GM12878 (cell line): Measurements from ENCODE around the gene GPRC5D. TPM values are rescaled to one million over a fixed set of nuclear protein-coding genes. Genes with fewer than 3 reads are reported as not detected.

Source experiments
- ATAC-seq: fragments of 200-7000 bp; cut with Tn5 transposase; 3 replicates; pipeline ENCODE4 v1.9.1; 2020; ENCODE audit warnings: mild to moderate bottlenecking, moderate library complexity
- BruUV-seq: library from RNA; stranded (reverse); fragments of 400-500 nt; replicated peaks from 2 replicates; lab custom pipeline; 2021; lab: Mats Ljungman, UMichigan
- CTCF ChIA-PET: fragments of 300-600 bp; sonication (Branson Sonifier 250); formaldehyde crosslinking; extraction: SDS; loops from one replicate; lab custom pipeline; 2021; ENCODE audit warnings: inconsistent platforms; lab: Yijun Ruan, JAX
- POLR2A ChIA-PET: fragments of 350-600 bp; formaldehyde crosslinking; extraction: SDS; loops from one replicate; lab custom pipeline; 2021; ENCODE audit warnings: inconsistent platforms; lab: Charles Lee
- RAD21 ChIA-PET: fragments of 300-600 bp; sonication (Branson Sonifier 250); formaldehyde crosslinking; loops from one replicate; lab custom pipeline; 2023; ENCODE audit warnings: antibody characterized with exemption; ENCODE audit not compliant: unreplicated experiment; lab: Charles Lee
- SMC1A ChIA-PET: fragments of 300-600 bp; sonication (Branson Sonifier 250); formaldehyde crosslinking; loops from one replicate; lab custom pipeline; 2023; ENCODE audit not compliant: unreplicated experiment, uncharacterized antibody; lab: Charles Lee
- DNase-seq: peaks from one replicate; pipeline ENCODE4 v3.0.0-alpha.2; 2011; ENCODE audit warnings: low read depth, low spot score
- FAIRE-seq: peaks from 3 replicates; lab custom pipeline; 2011; peaks lifted over from hg19 to GRCh38; lab: Jason Lieb, UNC
- H2AFZ ChIP-seq: 2 replicates; pipeline ENCODE4 v1.6.0; 2011; ENCODE audit warnings: low read depth, low read length, control low read depth; ENCODE audit not compliant: control insufficient read depth
- H3K27ac ChIP-seq: 2 replicates; pipeline ENCODE4 v1.5.1; 2011; ENCODE audit warnings: control low read depth; ENCODE audit not compliant: control insufficient read depth, insufficient read depth
- H3K27me3 ChIP-seq, 2 experiments: replicated peaks in 1 of 2; 2 replicates each; pipeline versions ENCODE4 v1.6.0 to v1.6.1; 2011; ENCODE audit warnings: low read length in 1 of 2; ENCODE audit not compliant: control insufficient read depth in 2 of 2, insufficient read depth in 2 of 2
- H3K36me3 ChIP-seq, 2 experiments: 2 replicates each; pipeline ENCODE4 v1.5.1; 2011; ENCODE audit warnings: low read length in 1 of 2; ENCODE audit not compliant: control insufficient read depth in 2 of 2, insufficient read depth in 2 of 2
- H3K4me1 ChIP-seq: 2 replicates; pipeline ENCODE4 v1.6.1; 2011; ENCODE audit warnings: mild to moderate bottlenecking, low read length, moderate library complexity, mixed read lengths; ENCODE audit not compliant: control insufficient read depth, insufficient read depth
- H3K4me2 ChIP-seq: 2 replicates; pipeline ENCODE4 v1.6.0; 2011; ENCODE audit warnings: control low read depth; ENCODE audit not compliant: control insufficient read depth, insufficient read depth
- H3K4me3 ChIP-seq: fragments of 200-600 bp; sonication (generic); 2 replicates; pipeline ENCODE4 v1.5.1; 2016
- H3K79me2 ChIP-seq: 2 replicates; pipeline ENCODE4 v1.6.0; 2011; ENCODE audit warnings: low read length; ENCODE audit not compliant: control insufficient read depth, insufficient read depth
- H3K9ac ChIP-seq: 2 replicates; pipeline ENCODE4 v1.8.0; 2011; ENCODE audit warnings: low read length, control low read depth, mixed read lengths; ENCODE audit not compliant: control insufficient read depth, insufficient read depth
- H3K9me3 ChIP-seq: replicated peaks from 3 replicates; pipeline ENCODE4 v1.5.1; 2011; ENCODE audit warnings: mild to moderate bottlenecking, low read length; ENCODE audit not compliant: control insufficient read depth, insufficient read depth
- H4K20me1 ChIP-seq: 2 replicates; pipeline ENCODE4 v1.6.0; 2011; ENCODE audit not compliant: control insufficient read depth, insufficient read depth
- BRCA1 ChIP-seq: IDR thresholded peaks from 2 replicates; pipeline ENCODE4 v1.6.1; 2011; ENCODE audit warnings: low read depth, low read length, improper control_type of control experiment
- CUX1 ChIP-seq: IDR thresholded peaks from 2 replicates; pipeline ENCODE4 v1.6.1; 2012; ENCODE audit warnings: improper control_type of control experiment, low read depth, low read length; ENCODE audit not compliant: insufficient replicate concordance
- EED ChIP-seq: sonication (generic); IDR thresholded peaks from 2 replicates; pipeline ENCODE4 v1.6.1; 2016; ENCODE audit warnings: antibody characterized with exemption, low read depth
- IKZF1 ChIP-seq: fragments of 450-650 bp; conservative IDR thresholded peaks from 2 replicates; pipeline ENCODE4 v1.6.1; 2017; ENCODE audit warnings: antibody characterized with exemption, mild to moderate bottlenecking
- NFIC ChIP-seq: IDR thresholded peaks from 2 replicates; pipeline ENCODE4 v1.6.1; 2012; ENCODE audit warnings: low read depth, mild to moderate bottlenecking, inconsistent platforms, low read length, moderate library complexity
- SMC3 ChIP-seq: IDR thresholded peaks from 2 replicates; pipeline ENCODE4 v1.6.1; 2011; ENCODE audit warnings: low read length, improper control_type of control experiment, borderline replicate concordance
- SP1 ChIP-seq: IDR thresholded peaks from one replicate; pipeline ENCODE4 v1.6.1; 2011; ENCODE audit warnings: low read depth, low read length
- SRF ChIP-seq, 2 experiments: IDR thresholded peaks; 2 replicates each; pipeline ENCODE4 v1.6.1; 2011; ENCODE audit warnings: low read depth in 2 of 2, low read length in 2 of 2, mild to moderate bottlenecking in 1 of 2, moderate library complexity in 1 of 2
- SUZ12 ChIP-seq: fragments of 200-600 bp; sonication (generic); IDR thresholded peaks from one replicate; pipeline ENCODE4 v1.6.1; 2018; ENCODE audit warnings: antibody characterized with exemption, mild to moderate bottlenecking; ENCODE audit not compliant: unreplicated experiment
- WGBS: methylation state at CpG from one replicate; pipeline ENCODE4 v1.1.6; 2016; ENCODE audit warnings: low lambda C conversion rate; ENCODE audit not compliant: insufficient replicate concordance, insufficient coverage; ENCODE audit errors: missing lambda C conversion rate; 5-methylcytosine and 5-hydroxymethylcytosine counted together
- in situ Hi-C: fragments of 300-500 bp; cut with MboI; formaldehyde crosslinking; loops from 9 replicates; pipeline ENCODE4 v1.14.3; 2018; ENCODE audit warnings: mixed read lengths
- intact Hi-C: fragments of 100-400 bp; cut with micrococcal nuclease; formaldehyde crosslinking; loops from one replicate; pipeline ENCODE4 v1.14.2; 2022; ENCODE audit not compliant: unreplicated experiment
- polyA plus RNA-seq, 11 experiments: library from polyadenylated mRNA; depleted of rRNA in 4 of 11; unstranded in 6 of 11; stranded (reverse) in 5 of 11; fragments of >200 nt; fragmentation: Nextera tagmentation in 4 of 11; fragmentation: Illumina TruSeq in 1 of 11; extraction: Ambion mirVana in 4 of 11; extraction: Trizol in 1 of 11; gene quantifications; 1 replicate in 1 of 11; 2 replicates in 10 of 11; pipeline versions ENCODE4 v1.2.1 to v1.2.3, GENCODE V29; 2011 to 2016; ENCODE audit warnings: inconsistent platforms in 2 of 11, missing spikeins in 2 of 11, low read depth in 1 of 11
- total RNA-seq, 4 experiments: library from RNA; depleted of rRNA in 3 of 4; stranded (reverse); fragments of >200 nt in 3 of 4; fragmentation: Illumina TruSeq in 1 of 4; extraction: Trizol in 1 of 4; gene quantifications; 2 replicates each; pipeline versions ENCODE4 v1.2.1 to v1.2.3, GENCODE V29; 2013 to 2021
- TF ChIP-seq, protein P1 (sequence below): fragments of 450-650 bp; IDR thresholded peaks from 2 replicates; pipeline ENCODE4 v1.6.1; 2014; ENCODE audit warnings: mild to moderate bottlenecking
- TF ChIP-seq, protein P2 (sequence below): fragments of 150-350 bp; IDR thresholded peaks from 2 replicates; pipeline ENCODE4 v1.6.1; 2014; ENCODE audit warnings: mild to moderate bottlenecking, low read depth, low read length

Gene GPRC5D
- total and polyA plus RNA-seq, 10 of the 15 experiments (the other 5 are each of a cell fraction or from before 2014, with no cell fraction given) = 0.18 to 0.90 (median 0.37) TPM; not detected in 3

- Histone ChIP-seq H3K9me3 (no peaks in the 10 kb centered on the region), H2AFZ (no peak overlapping the region), H3K36me3 (no peaks in the 10 kb centered on the region), H3K4me3 (no peak overlapping the region), H3K9ac (no peak overlapping the region), H3K79me2 (no peaks in the 10 kb centered on the region), H3K27ac (no peak overlapping the region), H4K20me1 (no peaks in the 10 kb centered on the region), H3K4me2 (no peak overlapping the region), H3K4me1 (no peaks in the 10 kb centered on the region), H3K27me3 (peaks cover 0 to 1% of the 10 kb centered on the region in 2 experiments; a peak in 2 of 4 replicates)
- in situ Hi-C loops (no loop called here), intact Hi-C loops (no loop called here)
- no peak for FAIRE-seq
- WGBS = 43% methylated on average over 2 of the region's 2 CpGs
- TF ChIP-seq, protein P1, sequence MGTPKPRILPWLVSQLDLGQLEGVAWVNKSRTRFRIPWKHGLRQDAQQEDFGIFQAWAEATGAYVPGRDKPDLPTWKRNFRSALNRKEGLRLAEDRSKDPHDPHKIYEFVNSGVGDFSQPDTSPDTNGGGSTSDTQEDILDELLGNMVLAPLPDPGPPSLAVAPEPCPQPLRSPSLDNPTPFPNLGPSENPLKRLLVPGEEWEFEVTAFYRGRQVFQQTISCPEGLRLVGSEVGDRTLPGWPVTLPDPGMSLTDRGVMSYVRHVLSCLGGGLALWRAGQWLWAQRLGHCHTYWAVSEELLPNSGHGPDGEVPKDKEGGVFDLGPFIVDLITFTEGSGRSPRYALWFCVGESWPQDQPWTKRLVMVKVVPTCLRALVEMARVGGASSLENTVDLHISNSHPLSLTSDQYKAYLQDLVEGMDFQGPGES = no peak
- TF ChIP-seq, protein P2, sequence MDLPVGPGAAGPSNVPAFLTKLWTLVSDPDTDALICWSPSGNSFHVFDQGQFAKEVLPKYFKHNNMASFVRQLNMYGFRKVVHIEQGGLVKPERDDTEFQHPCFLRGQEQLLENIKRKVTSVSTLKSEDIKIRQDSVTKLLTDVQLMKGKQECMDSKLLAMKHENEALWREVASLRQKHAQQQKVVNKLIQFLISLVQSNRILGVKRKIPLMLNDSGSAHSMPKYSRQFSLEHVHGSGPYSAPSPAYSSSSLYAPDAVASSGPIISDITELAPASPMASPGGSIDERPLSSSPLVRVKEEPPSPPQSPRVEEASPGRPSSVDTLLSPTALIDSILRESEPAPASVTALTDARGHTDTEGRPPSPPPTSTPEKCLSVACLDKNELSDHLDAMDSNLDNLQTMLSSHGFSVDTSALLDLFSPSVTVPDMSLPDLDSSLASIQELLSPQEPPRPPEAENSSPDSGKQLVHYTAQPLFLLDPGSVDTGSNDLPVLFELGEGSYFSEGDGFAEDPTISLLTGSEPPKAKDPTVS = no peak
- TF ChIP-seq BRCA1 (no peak), SRF (IDR thresholded peaks at IDR 0.05; ENCODE audit: low read depth in 2 of 2, low read length in 2 of 2) (no peak), NFIC (no peak), SMC3 (no peak), SP1 (no peak), EED (no peak), IKZF1 (no peak), CUX1 (no peak), SUZ12 (no peak)
- ChIA-PET POLR2A (no interaction called here), SMC1A (no interaction called here), CTCF (no interaction called here), RAD21 (interaction anchor here (0.6 kb wide), 1 partner anchor 36 kb away, joined by 5 read pairs; no protein-coding TSS in a partner anchor)
- BruUV-seq = no TSS peak
- no peak for DNase-seq
- ATAC-seq = no peak
Observed at GRCh38 chr12:12930633-12931219, 21.2 kb downstream of the GPRC5D start.
